Measurements from ENCODE around the gene MAST4.

GRCh38 chr5:66645039-66645438, 48.8 kb downstream of the MAST4 start:
- TF ChIP-seq, protein P1, sequence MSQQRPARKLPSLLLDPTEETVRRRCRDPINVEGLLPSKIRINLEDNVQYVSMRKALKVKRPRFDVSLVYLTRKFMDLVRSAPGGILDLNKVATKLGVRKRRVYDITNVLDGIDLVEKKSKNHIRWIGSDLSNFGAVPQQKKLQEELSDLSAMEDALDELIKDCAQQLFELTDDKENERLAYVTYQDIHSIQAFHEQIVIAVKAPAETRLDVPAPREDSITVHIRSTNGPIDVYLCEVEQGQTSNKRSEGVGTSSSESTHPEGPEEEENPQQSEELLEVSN (IDR thresholded peaks at IDR 0.05; ENCODE audit: borderline replicate concordance, low read depth), result no peak
- no peak for TF ChIP-seq CTCF (IDR thresholded peaks at IDR 0.05)

All from A549 (cell line).